ENCODE results near the gene TMEM244. TPM values are rescaled to one million over a fixed set of nuclear protein-coding genes. Genes with fewer than 3 reads are reported as not detected.
A peak's percentile ranks its signal among the peaks of the same experiment; 100 is the strongest.

TMEM244 gene
- total and polyA plus RNA-seq, 2 donors (not counting 3 experiments of a cell fraction or from before 2014, with no cell fraction given) = not detected

- CTCF ChIA-PET = interaction anchor here (0.8 to 2.6 kb wide), 10 partner anchors 9 to 390 kb away, joined by 3 to 21 read pairs (median 4); no protein-coding TSS in a partner anchor
Measured at GRCh38 chr6:129889580-129889979, 28.5 kb upstream of the TMEM244 start.

DNA sequence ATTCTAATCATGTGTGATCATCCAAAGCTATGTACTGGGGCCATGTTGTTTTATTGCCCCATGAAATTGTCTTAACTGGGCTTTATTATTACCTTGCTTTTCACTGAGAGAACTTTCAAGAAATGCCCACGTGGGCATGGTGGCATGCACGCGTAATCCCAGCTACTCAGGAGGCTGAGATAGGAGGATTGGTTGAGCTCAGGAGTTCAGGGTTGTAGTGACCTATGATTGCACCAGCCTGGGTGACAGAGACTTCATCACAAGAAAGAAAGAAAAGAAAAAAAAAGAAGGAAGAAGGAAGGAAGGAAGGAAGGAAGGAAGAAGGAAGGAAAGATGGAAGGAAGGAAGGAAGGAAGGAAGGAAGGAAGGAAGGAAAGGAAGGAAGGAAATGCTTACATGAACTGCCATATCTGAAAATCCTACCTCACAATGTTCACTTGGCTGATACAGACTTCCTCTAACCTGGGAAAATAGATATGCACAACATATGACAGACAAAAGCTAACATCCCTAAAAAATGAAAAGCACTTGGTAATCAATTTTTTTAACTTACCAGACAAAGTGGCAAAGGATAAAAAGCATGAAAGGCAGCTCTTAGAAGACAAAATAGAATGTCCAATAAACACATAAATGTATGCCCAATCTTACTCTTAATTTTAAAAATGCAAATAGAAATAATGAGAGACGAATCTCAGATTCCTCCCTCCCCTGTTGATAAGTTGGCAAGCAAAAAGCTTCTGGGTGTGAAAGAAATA is 25.5 kb upstream of the TMEM244 start:
- intact Hi-C loops (cut with micrococcal nuclease) = no loop called here
- no peaks in the 10 kb centered on the region for H3K79me2 ChIP-seq (ENCODE audit: control insufficient read depth, insufficient read depth, low read length)
- H4K20me1 ChIP-seq (replicated peaks; ENCODE audit: control insufficient read depth, extremely low read depth, insufficient read depth, low read length) = no peaks in the 10 kb centered on the region
- H3K4me3 ChIP-seq (replicated peaks in 1 of 3; ENCODE audit: insufficient read depth in 1 of 3, low read depth in 1 of 3, low read length in 3 of 3) = no peak overlapping the region
- no peaks in the 10 kb centered on the region for H3K27me3 ChIP-seq (ENCODE audit: control insufficient read depth in 2 of 2, insufficient read depth in 2 of 2, low read length in 2 of 2)
- no peak for FAIRE-seq
- no peak overlapping the region for H3K27ac ChIP-seq (ENCODE audit: insufficient read depth, low read depth, low read length)
- no peaks in the 10 kb centered on the region for H3K36me3 ChIP-seq (ENCODE audit: control insufficient read depth in 2 of 2, extremely low read depth in 1 of 2, insufficient read depth in 2 of 2, low read length in 2 of 2)
- no peak for DNase-seq (ENCODE audit: low read depth, low spot score)
- no peak overlapping the region for H3K9ac ChIP-seq (replicated peaks; ENCODE audit: extremely low read depth, insufficient read depth, low read length)
- POLR2A ChIA-PET = no interaction called here
- H2AFZ ChIP-seq (ENCODE audit: low read depth, low read length) = no peak overlapping the region
- H3K4me2 ChIP-seq (ENCODE audit: insufficient read depth, low read length) = no peak overlapping the region
- no peak for TF ChIP-seq CTCF (IDR thresholded peaks at IDR 0.05; ENCODE audit: extremely low read depth in 1 of 2, insufficient read depth in 1 of 2, low read depth in 1 of 2, low read length in 2 of 2)
- no peak for TF ChIP-seq JUN (IDR thresholded peaks at IDR 0.05; ENCODE audit: borderline replicate concordance, insufficient read depth, insufficient read length, low read depth)
- no peak for TF ChIP-seq MAX (IDR thresholded peaks at IDR 0.05; ENCODE audit: insufficient read depth, insufficient read length)
- no peak for TF ChIP-seq MYC (IDR thresholded peaks at IDR 0.05; ENCODE audit: low read depth, low read length)
- TF ChIP-seq EZH2 (IDR thresholded peaks at IDR 0.05; ENCODE audit: borderline replicate concordance, low read depth, low read length, severe bottlenecking) = no peak
- no peak for TF ChIP-seq GATA2 (IDR thresholded peaks at IDR 0.05; ENCODE audit: insufficient read depth, insufficient read length, low read depth, low read length)
- no peak for TF ChIP-seq FOS (IDR thresholded peaks at IDR 0.05; ENCODE audit: borderline replicate concordance, insufficient read depth, low read length)
- TF ChIP-seq POLR2A (IDR thresholded peaks at IDR 0.05; ENCODE audit: low read depth, low read length) = no peak
- TF ChIP-seq POLR2AphosphoS5 (IDR thresholded peaks at IDR 0.05; ENCODE audit: insufficient read depth, low read depth, low read length) = no peak
- H3K4me1 ChIP-seq (ENCODE audit: control insufficient read depth, extremely low read depth, insufficient read depth, low read length) = peaks cover 12% of the 10 kb centered on the region
- dilution Hi-C loops (cut with MboI; ENCODE audit: extremely low pct_ligation_motif_present, low sequenced_read_pairs) = no loop called here
- CTCF ChIA-PET = no interaction called here
- no TSS peak for BruUV-seq (replicated peaks)
- no peaks in the 10 kb centered on the region for H3K9me3 ChIP-seq (replicated peaks; ENCODE audit: control insufficient read depth, insufficient read depth, low read length)
- no peaks in the 10 kb centered on the region for H3K9me1 ChIP-seq (replicated peaks; ENCODE audit: control insufficient read depth, extremely low read depth, insufficient read depth, low read length)

More at GRCh38 chr6:129889580-129889979, 28.5 kb upstream of the TMEM244 start:
- Histone ChIP-seq H3K27ac (ENCODE audit: insufficient read depth, low read depth, low read length) (no peak overlapping the region), H3K9me1 (replicated peaks; ENCODE audit: control insufficient read depth, extremely low read depth, insufficient read depth, low read length) (no peaks in the 10 kb centered on the region), H3K79me2 (ENCODE audit: control insufficient read depth, insufficient read depth, low read length) (no peaks in the 10 kb centered on the region), H3K27me3 (ENCODE audit: control insufficient read depth in 2 of 2, insufficient read depth in 2 of 2, low read length in 2 of 2) (no peaks in the 10 kb centered on the region), H3K4me3 (replicated peaks in 1 of 3; ENCODE audit: insufficient read depth in 1 of 3, low read depth in 1 of 3, low read length in 3 of 3) (no peak overlapping the region), H3K9ac (replicated peaks; ENCODE audit: extremely low read depth, insufficient read depth, low read length) (no peak overlapping the region), H2AFZ (ENCODE audit: low read depth, low read length) (no peak overlapping the region), H4K20me1 (replicated peaks; ENCODE audit: control insufficient read depth, extremely low read depth, insufficient read depth, low read length) (no peaks in the 10 kb centered on the region), H3K36me3 (ENCODE audit: control insufficient read depth in 2 of 2, extremely low read depth in 1 of 2, insufficient read depth in 2 of 2, low read length in 2 of 2) (no peaks in the 10 kb centered on the region), H3K9me3 (replicated peaks; ENCODE audit: control insufficient read depth, insufficient read depth, low read length) (no peaks in the 10 kb centered on the region), H3K4me1 (ENCODE audit: control insufficient read depth, extremely low read depth, insufficient read depth, low read length) (peaks cover 18% of the 10 kb centered on the region), H3K4me2 (ENCODE audit: insufficient read depth, low read length) (no peak overlapping the region)
- intact Hi-C loops (cut with micrococcal nuclease) (no loop called here), dilution Hi-C loops (cut with MboI; ENCODE audit: extremely low pct_ligation_motif_present, low sequenced_read_pairs) (no loop called here)
- DNase-seq (ENCODE audit: low read depth, low spot score) (peak; percentile 77), FAIRE-seq (peak; percentile 8)
- BruUV-seq (replicated peaks) = no TSS peak
- TF ChIP-seq JUN (IDR thresholded peaks at IDR 0.05; ENCODE audit: borderline replicate concordance, insufficient read depth, insufficient read length, low read depth) = peak; percentile 93
- peak; percentile 96 for TF ChIP-seq FOS (IDR thresholded peaks at IDR 0.05; ENCODE audit: borderline replicate concordance, insufficient read depth, low read length)
- TF ChIP-seq EZH2 (IDR thresholded peaks at IDR 0.05; ENCODE audit: borderline replicate concordance, low read depth, low read length, severe bottlenecking) = no peak
- TF ChIP-seq MAX (IDR thresholded peaks at IDR 0.05; ENCODE audit: insufficient read depth, insufficient read length) = no peak
- POLR2A ChIA-PET = no interaction called here

All from endothelial cell of umbilical vein (primary cell).